Fibroblast of lung (primary cell): ENCODE measurements around the gene FAM120AOS. TPM values are rescaled to one million over a fixed set of nuclear protein-coding genes. Genes with fewer than 3 reads are reported as not detected.

Source experiments
- DNase-seq, 2 donors: peaks; one replicate each; pipeline versions ENCODE4 v3.0.0 to v3.0.0-alpha.2; 2010; ENCODE audit warnings: low read depth in 2 of 2
- H2AFZ ChIP-seq: 2 replicates; pipeline ENCODE4 v1.5.1; 2012; ENCODE audit warnings: low read length, control low read depth, inconsistent platforms
- H3K27ac ChIP-seq: 2 replicates; pipeline ENCODE4 v1.5.1; 2011; ENCODE audit warnings: low read length, control low read depth; ENCODE audit not compliant: insufficient read depth
- H3K27me3 ChIP-seq: 2 replicates; pipeline ENCODE4 v1.5.1; 2011; ENCODE audit warnings: mild to moderate bottlenecking, low read length; ENCODE audit not compliant: control insufficient read depth, insufficient read depth
- H3K36me3 ChIP-seq: 2 replicates; pipeline ENCODE4 v1.5.1; 2011; ENCODE audit warnings: low read length; ENCODE audit not compliant: control insufficient read depth, insufficient read depth
- H3K4me1 ChIP-seq: 2 replicates; pipeline ENCODE4 v1.5.1; 2011; ENCODE audit warnings: low read length; ENCODE audit not compliant: control insufficient read depth, insufficient read depth; ENCODE audit errors: extremely low read depth
- H3K4me2 ChIP-seq: 2 replicates; pipeline ENCODE4 v1.5.1; 2011; ENCODE audit warnings: low read length, control low read depth; ENCODE audit not compliant: insufficient read depth; ENCODE audit errors: extremely low read depth
- H3K4me3 ChIP-seq, 4 experiments: fragments of 200-600 bp in 1 of 4; sonication (generic) in 1 of 4; replicated peaks in 1 of 4; 2 replicates each; pipeline ENCODE4 v1.5.1; 2011 to 2016; ENCODE audit warnings: low read length in 4 of 4, low read depth in 3 of 4, mild to moderate bottlenecking in 3 of 4, control low read depth in 2 of 4, inconsistent platforms in 1 of 4, mixed read lengths in 1 of 4; ENCODE audit not compliant: insufficient read depth in 1 of 4; ENCODE audit errors: control extremely low read depth in 1 of 4
- H3K79me2 ChIP-seq: 2 replicates; pipeline ENCODE4 v1.5.1; 2012; ENCODE audit warnings: mild to moderate bottlenecking, low read length, inconsistent platforms; ENCODE audit not compliant: control insufficient read depth, insufficient read depth
- H3K9ac ChIP-seq: 2 replicates; pipeline ENCODE4 v1.5.1; 2011; ENCODE audit warnings: mild to moderate bottlenecking, low read length, control low read depth; ENCODE audit not compliant: insufficient read depth
- H3K9me3 ChIP-seq: 2 replicates; pipeline ENCODE4 v1.5.1; 2012; ENCODE audit warnings: low read depth, low read length; ENCODE audit not compliant: control insufficient read depth, insufficient read depth
- H4K20me1 ChIP-seq: 2 replicates; pipeline ENCODE4 v1.5.1; 2011; ENCODE audit warnings: low read length; ENCODE audit not compliant: control insufficient read depth, insufficient read depth; ENCODE audit errors: extremely low read depth
- CTCF ChIP-seq, 2 donors: IDR thresholded peaks in 1 of 2; conservative IDR thresholded peaks in 1 of 2; 1 replicate in 1 of 2; 2 replicates in 1 of 2; pipeline ENCODE4 v1.5.1; 2011 to 2012; ENCODE audit warnings: low read length in 2 of 2, control low read depth in 1 of 2, inconsistent platforms in 1 of 2, low read depth in 1 of 2, mild to moderate bottlenecking in 1 of 2
- EZH2 ChIP-seq: IDR thresholded peaks from 2 replicates; pipeline ENCODE4 v1.5.1; 2012; ENCODE audit warnings: low read length, control low read depth, mild to moderate bottlenecking; ENCODE audit errors: missing control alignments
- polyA plus RNA-seq, 2 donors: library from polyadenylated mRNA; depleted of rRNA in 1 of 2; stranded (reverse) in 1 of 2; unstranded in 1 of 2; fragments of >200 nt; gene quantifications; 2 replicates each; pipeline ENCODE4 v1.2.1, GENCODE V29; 2011 to 2012; ENCODE audit warnings: missing spikeins in 1 of 2
- total RNA-seq: library from RNA; depleted of rRNA; stranded (reverse); fragments of >200 nt; gene quantifications from 2 replicates; pipeline ENCODE4 v1.2.1, GENCODE V29; 2014

Gene FAM120AOS
- total and polyA plus RNA-seq, 2 donors (not counting 1 experiment from before 2014, with no cell fraction given), result 38.8 to 44.1 TPM

GRCh38 chr9:93496285-93496684, 42.9 kb upstream of the FAM120AOS start:
- no peaks in the 10 kb centered on the region for H4K20me1 ChIP-seq
- DNase-seq, result no peak

GRCh38 chr9:93493949-93494348, 40.6 kb upstream of the FAM120AOS start:
- no peak for DNase-seq
- H3K79me2 ChIP-seq, result peaks cover 39% of the 10 kb centered on the region

More at GRCh38 chr9:93496285-93496684, 42.9 kb upstream of the FAM120AOS start:
- no peak overlapping the region for H3K4me3 ChIP-seq
- no peaks in the 10 kb centered on the region for H3K9me3 ChIP-seq
- no peaks in the 10 kb centered on the region for H3K4me1 ChIP-seq
- no peaks in the 10 kb centered on the region for H3K27me3 ChIP-seq
- no peak overlapping the region for H3K4me2 ChIP-seq
- H3K9ac ChIP-seq, result no peak overlapping the region
- no peak overlapping the region for H2AFZ ChIP-seq
- TF ChIP-seq EZH2, result no peak
- no peak for TF ChIP-seq CTCF (conservative IDR thresholded peaks at IDR 0.05 in 1 of 2, IDR thresholded peaks at IDR 0.05 in 1 of 2; ENCODE audit: low read depth in 1 of 2, low read length in 2 of 2)
- H3K79me2 ChIP-seq, result peaks cover 36% of the 10 kb centered on the region
- no peak overlapping the region for H3K27ac ChIP-seq
- H3K36me3 ChIP-seq, result peaks cover 9% of the 10 kb centered on the region

GRCh38 chr9:93492327-93492726, 38.9 kb upstream of the FAM120AOS start:
- no peak for DNase-seq
- H3K79me2 ChIP-seq, result peaks cover 39% of the 10 kb centered on the region
- TF ChIP-seq CTCF (conservative IDR thresholded peaks at IDR 0.05 in 1 of 2, IDR thresholded peaks at IDR 0.05 in 1 of 2; ENCODE audit: low read depth in 1 of 2, low read length in 2 of 2), result no peak
- no peak for TF ChIP-seq EZH2

More at GRCh38 chr9:93493949-93494348, 40.6 kb upstream of the FAM120AOS start:
- TF ChIP-seq EZH2 (no peak), CTCF (conservative IDR thresholded peaks at IDR 0.05 in 1 of 2, IDR thresholded peaks at IDR 0.05 in 1 of 2; ENCODE audit: low read depth in 1 of 2, low read length in 2 of 2) (no peak)
- no peaks in the 10 kb centered on the region for H3K27me3 ChIP-seq
- no peak overlapping the region for H3K4me3 ChIP-seq
- no peak overlapping the region for H3K9ac ChIP-seq
- no peak overlapping the region for H3K4me2 ChIP-seq
- H3K9me3 ChIP-seq, result no peaks in the 10 kb centered on the region
- no peak overlapping the region for H2AFZ ChIP-seq
- H4K20me1 ChIP-seq, result no peaks in the 10 kb centered on the region
- no peaks in the 10 kb centered on the region for H3K4me1 ChIP-seq
- H3K27ac ChIP-seq, result no peak overlapping the region
- H3K36me3 ChIP-seq, result peaks cover 4% of the 10 kb centered on the region

More at GRCh38 chr9:93492327-93492726, 38.9 kb upstream of the FAM120AOS start:
- Histone ChIP-seq H3K4me2 (no peak overlapping the region), H3K9ac (no peak overlapping the region), H3K4me1 (no peaks in the 10 kb centered on the region), H3K27ac (no peak overlapping the region), H3K27me3 (no peaks in the 10 kb centered on the region), H3K4me3 (no peak overlapping the region), H3K36me3 (peaks cover 1% of the 10 kb centered on the region), H3K9me3 (no peaks in the 10 kb centered on the region), H4K20me1 (no peaks in the 10 kb centered on the region), H2AFZ (no peak overlapping the region)
